Activated CD4-positive, alpha-beta T cell treated with anti-CD3 and anti-CD28 coated beads, Interleukin-2, amount 50 U/mL, for 16 hours (primary cell): ENCODE results near the gene ADCY9.
"Not testable (repeated sequence)": the region's sequence is repeated elsewhere in the genome, so short reads cannot be mapped to it uniquely, and the experiment has no call there.

Source experiments
- DNase-seq: peaks from one replicate; pipeline ENCODE4 v3.0.0-alpha.2; 2020

Gene ADCY9

GRCh38 chr16:4092547-4093265, 23.5 kb downstream of the ADCY9 start:
- DNase-seq = no peak

GRCh38 chr16:4091240-4092012, 24.8 kb downstream of the ADCY9 start:
- DNase-seq = no peak

- no peak for DNase-seq
Measured at GRCh38 chr16:4090351-4090851, 25.8 kb downstream of the ADCY9 start.

- no peak for DNase-seq
Measured at GRCh38 chr16:4089811-4090301, 26.4 kb downstream of the ADCY9 start.

- no peak for DNase-seq
Measured at GRCh38 chr16:4089251-4089810, 26.9 kb downstream of the ADCY9 start.

GRCh38 chr16:4087990-4088577, 28.2 kb downstream of the ADCY9 start:
- no peak for DNase-seq

GRCh38 chr16:4087099-4087885, 28.9 kb downstream of the ADCY9 start:
- DNase-seq = no peak

GRCh38 chr16:4086153-4086552, 30.1 kb downstream of the ADCY9 start:
- DNase-seq = no peak

GRCh38 chr16:4085405-4085970, 30.8 kb downstream of the ADCY9 start:
- no peak for DNase-seq

GRCh38 chr16:4083347-4083870, 32.8 kb downstream of the ADCY9 start:
- DNase-seq = no peak

- DNase-seq = no peak
Measured at GRCh38 chr16:4082474-4083044, 33.7 kb downstream of the ADCY9 start.

GRCh38 chr16:4081521-4082021, 34.7 kb downstream of the ADCY9 start:
- DNase-seq = peak; percentile 24

DNA sequence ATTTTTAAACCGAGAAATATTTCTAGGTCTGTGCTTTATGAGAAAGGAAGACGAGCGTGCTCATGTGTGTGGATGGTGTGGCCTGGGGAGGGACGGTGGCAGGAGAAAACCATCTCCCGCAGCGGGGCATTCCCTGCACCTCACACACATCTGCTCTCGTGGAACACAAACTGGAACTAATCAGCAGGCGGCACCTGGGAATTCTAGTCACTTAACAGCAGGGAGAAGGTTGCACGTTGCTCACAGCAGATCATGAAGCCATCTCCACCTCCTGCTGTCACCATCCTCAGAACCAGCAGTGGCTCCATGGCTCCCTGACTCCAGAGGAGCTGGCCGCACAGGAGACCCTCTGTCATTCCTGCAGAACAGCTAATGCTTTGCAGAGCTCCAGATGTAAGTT, 35.2 kb downstream of the ADCY9 start:
- DNase-seq = no peak

GRCh38 chr16:4077174-4077649, 39.0 kb downstream of the ADCY9 start:
- peak; percentile 35 for DNase-seq

- DNase-seq = no peak
Measured at GRCh38 chr16:4075534-4075933, 40.7 kb downstream of the ADCY9 start.

DNA sequence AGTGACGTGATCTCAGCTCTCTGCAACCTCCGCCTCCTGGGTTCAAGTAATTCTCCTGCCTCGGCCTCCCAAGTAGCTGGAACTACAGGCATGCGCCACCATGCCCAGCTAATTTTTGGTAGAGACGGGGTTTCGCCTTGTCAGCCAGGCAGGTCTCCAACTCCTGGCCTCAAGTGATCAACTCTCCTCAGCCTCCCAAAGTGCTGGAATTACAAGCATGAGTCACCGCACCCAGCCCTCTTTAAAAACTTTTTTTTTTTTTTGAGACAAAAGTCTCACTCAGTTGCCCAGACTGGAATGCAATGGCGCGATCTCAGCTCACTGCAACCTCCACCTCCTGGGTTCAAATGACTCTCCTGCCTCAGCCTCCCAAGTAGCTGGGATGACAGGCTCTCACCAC, 43.1 kb downstream of the ADCY9 start:
- DNase-seq = not testable (repeated sequence)

DNA sequence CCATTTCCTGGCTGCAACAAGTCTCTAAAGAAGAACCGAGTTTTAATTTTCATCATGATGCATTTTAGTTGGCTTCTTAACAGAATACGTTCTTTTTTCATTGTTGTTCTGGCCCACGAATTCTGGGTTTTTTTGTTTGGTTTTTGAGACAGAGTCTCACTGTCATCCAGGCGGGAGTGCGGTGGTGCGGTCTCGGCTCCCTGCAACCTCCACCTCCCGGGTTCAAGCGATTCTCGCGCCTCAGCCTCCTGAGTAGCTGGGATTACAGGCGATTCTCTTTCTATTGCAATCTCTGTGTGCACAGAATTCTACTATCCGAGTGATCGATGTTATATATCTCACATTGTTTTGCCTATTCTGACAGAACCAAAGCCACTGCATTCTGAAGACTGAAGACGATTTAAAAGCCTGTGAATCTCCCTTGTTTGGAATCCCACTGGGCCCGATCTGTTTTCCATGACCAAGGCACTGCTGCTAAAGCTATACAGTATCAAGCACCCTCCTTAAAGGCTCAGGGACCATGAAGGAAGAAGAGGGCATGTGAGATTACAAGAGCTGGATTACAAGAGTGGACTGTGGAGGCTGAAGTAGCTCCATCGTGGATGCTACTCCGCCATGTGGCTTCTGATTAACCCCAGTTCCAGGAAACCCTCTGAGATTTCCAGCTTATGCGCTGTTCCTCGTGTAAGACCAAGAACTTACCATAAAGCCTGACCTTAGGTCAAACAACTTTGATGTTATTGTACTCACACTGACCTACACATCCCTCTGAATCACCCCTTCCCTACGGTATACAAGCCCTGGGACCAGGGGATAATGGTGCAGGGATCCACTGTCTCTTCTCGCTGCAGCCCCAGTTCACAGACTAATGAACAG, 44.3 kb downstream of the ADCY9 start:
- no peak for DNase-seq

GRCh38 chr16:4070936-4071335, 45.3 kb downstream of the ADCY9 start:
- DNase-seq = no peak

- DNase-seq = no peak
Measured at GRCh38 chr16:4067262-4068001, 48.8 kb downstream of the ADCY9 start.
